ENCODE results near the gene ITGA4. TPM values are rescaled to one million over a fixed set of nuclear protein-coding genes. Genes with fewer than 3 reads are reported as not detected.

The ITGA4 gene
- total RNA-seq, 1 donor from 2014 or later, result 6.9 TPM

DNA sequence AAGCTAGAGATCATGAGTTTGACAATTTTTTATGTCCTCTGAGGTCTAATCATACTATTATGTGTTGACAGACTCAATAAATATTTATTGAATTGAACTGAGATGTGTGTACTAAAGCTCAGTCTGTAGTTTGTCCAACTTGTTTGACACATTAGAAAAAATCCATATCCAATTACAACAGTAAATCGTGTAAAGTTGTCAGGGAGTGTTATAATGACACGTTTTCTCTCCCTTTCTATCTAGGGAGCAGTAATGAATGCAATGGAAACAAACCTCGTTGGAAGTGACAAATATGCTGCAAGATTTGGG is 28.4 kb downstream of the ITGA4 start:
- DNase-seq (ENCODE audit: low spot score in 2 of 2) (no peak), FAIRE-seq (no peak)

DNA sequence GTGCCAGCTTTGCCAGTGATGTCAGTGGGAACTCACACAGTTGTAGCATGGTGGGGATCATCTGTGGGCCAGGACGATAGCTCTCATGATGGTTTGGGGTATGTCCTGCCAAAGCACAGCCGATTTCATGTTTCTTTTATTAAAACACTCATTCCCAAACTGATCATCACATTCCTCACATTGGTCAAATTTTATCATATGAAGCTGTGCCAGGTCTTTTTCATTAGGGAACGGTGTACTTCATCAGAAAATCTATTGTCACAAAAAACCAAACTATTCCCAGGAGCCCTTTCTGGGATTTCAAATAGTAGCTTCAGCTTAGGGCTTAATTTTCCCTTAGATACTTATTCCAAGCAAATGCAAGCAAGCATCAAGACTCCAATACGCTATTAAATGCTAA is 42.0 kb downstream of the ITGA4 start:
- no peak for FAIRE-seq
- no peak for DNase-seq (ENCODE audit: low spot score in 2 of 2)

DNA sequence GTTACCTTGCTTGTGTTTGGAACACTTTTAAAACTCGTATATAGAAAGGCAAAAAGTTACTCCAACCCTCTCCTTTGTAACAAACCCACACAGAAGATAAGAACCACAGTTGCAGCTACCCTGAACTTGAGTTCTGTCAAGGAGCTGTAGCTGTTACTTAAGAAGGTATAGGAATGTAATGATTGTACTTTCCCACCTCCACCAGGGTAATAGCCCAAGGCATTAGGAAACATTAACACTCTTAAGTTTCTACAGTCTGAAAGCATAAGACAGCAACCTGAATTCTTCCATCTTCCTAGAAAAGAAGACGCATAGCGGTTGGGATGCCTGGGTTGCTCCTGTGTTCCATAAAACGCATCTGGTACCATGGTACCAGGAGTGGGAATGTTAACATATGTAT is 43.0 kb downstream of the ITGA4 start:
- no peak for FAIRE-seq

DNA sequence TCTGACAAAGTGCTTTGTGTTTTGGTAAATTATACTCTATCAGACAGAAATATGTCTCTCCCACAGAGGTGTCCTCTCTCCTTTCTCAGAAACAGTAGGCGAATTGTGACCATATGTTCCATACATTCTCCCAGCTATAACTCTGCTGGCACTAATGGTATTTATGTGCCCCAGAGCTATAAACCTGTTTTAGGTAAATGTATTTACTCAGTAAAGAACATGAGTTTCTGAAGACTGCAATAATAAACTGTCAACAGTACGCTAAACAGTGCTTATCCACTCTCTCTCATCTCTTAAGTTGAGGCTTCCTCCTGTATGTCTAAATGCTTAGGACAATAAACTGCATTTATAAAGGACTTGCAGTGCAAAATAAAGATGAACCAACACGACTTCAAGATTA is 58.5 kb downstream of the ITGA4 start:
- DNase-seq (ENCODE audit: low spot score in 2 of 2) (no peak), FAIRE-seq (no peak)

More for the DNA sequence above, 43.0 kb downstream of the ITGA4 start:
- no peak for DNase-seq (ENCODE audit: low spot score in 2 of 2)

DNA sequence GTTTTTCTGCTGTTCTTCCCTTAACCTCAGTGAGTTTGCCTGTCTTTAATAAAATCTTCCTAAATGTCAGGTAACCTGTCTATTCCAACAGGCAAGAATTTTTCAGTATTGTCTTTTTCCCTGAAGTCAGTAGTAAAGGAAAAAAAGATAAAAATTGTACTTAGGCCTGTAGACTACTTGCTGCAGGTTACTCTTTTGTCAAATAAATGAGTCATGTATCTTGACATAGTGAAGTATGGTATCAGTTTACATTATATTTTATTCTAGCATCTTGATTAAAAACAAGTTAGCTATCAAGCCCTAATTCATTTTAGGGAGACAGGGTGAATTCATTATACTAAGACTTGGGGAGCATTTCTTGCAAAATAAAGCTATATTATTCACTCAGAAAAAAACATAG is 59.8 kb downstream of the ITGA4 start:
- DNase-seq (ENCODE audit: low spot score in 2 of 2), result no peak
- FAIRE-seq, result no peak

DNA sequence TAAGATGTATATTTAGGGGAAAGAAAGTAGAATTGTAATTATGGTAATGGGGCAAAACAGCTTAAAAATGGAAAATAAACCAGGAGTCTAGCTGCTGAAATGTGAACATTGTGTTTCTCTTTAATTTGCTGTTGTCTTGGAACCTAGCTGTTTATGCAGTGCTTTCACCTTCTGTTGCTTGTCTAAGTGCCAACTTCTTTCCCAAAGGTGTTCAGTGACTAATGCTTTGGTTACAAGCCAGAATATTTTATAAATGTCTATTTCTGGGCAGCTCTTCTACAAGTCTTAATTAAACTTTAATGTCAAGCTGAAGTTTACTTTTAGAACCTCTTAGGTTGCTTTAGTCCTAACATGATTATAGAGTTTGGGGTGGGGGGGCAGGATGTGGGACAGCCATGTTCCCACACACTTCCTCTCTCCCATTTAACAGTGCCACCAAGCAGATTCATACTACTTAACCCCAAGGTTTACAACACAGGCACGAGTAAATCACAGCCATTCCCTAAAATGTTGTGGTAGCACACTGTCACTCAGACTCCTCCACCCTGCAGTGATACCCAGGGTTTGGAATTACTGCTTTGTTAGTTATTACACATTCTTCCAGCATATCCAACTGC is 60.6 kb downstream of the ITGA4 start:
- DNase-seq (ENCODE audit: low spot score in 2 of 2), result no peak
- FAIRE-seq, result no peak

DNA sequence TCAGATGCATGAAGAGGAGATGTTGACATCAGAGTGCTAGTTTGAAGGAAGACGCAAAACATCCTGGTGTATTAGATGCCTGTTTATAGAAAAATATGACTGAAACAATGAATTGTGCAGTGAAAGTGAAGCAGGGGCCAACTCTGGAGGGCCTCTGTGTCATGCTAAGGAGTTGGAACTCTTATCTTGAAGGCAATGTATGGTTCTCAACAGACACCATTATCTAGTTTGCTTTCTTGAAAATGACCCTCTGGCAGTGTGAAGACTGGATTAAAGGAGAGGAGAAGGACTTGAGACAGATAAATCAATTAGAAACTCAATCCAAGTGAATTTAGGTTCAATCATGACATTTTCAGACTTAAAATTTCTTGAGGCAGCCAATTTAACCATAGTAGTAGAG is 63.1 kb downstream of the ITGA4 start:
- DNase-seq (ENCODE audit: low spot score in 2 of 2) (no peak), FAIRE-seq (no peak)

DNA sequence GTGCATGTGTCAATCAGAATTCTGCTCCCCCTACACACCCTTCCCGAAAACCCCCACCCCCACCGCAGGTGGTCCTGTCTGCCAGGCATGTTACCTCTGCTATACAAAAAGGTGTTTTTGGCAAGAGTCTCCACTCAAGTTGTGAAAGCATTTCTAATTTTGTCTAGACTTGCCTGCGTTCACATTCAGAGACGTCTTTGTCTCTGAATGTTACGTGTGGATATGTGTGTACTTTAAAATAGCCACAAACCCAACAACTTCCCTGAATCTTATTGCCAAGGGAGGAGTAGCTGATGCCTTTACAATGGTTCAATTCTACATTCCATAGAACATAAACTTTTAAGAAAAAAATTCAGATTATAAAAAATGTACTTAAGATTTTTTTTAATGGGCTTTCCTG is 66.6 kb downstream of the ITGA4 start:
- DNase-seq (ENCODE audit: low spot score in 2 of 2) (no peak), FAIRE-seq (no peak)

DNA sequence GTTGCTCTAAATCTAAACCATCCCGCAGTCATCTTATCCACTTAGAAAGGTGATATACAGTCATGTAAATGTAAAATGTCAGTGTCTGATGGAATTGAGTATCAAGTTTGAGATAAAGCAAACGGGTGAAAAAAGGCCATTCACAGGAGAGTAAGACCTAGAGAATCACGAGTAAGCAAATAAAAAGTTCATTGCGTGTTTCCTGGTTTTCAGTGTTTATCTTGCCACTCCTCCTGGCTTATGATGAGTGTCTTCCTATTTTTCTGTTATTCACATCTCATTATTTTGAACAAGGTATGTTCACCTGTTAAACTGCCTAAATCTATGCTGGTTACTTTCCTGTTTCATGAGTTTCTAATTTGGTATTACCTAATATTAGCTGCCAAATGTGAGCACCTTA is 68.8 kb downstream of the ITGA4 start:
- FAIRE-seq (no peak), DNase-seq (ENCODE audit: low spot score in 2 of 2) (no peak)

DNA sequence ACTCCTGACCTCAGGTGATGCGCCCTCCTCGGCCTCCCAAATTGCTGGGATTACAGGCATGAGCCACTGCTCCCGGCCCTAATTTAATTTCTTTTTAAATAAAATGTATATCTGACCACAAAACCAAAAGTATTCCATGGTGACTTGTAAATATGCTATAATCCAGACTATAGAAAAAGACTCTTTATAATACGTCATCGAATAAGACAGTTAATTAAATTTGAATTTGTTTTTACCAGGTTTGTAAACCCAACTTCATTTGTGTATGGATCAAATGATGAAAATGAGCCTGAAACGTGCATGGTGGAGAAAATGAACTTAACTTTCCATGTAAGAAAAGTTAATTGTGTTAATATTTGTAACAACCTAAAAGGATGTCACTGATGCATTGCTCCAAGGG is 69.9 kb downstream of the ITGA4 start:
- DNase-seq (ENCODE audit: low spot score in 2 of 2) (no peak), FAIRE-seq (no peak)

DNA sequence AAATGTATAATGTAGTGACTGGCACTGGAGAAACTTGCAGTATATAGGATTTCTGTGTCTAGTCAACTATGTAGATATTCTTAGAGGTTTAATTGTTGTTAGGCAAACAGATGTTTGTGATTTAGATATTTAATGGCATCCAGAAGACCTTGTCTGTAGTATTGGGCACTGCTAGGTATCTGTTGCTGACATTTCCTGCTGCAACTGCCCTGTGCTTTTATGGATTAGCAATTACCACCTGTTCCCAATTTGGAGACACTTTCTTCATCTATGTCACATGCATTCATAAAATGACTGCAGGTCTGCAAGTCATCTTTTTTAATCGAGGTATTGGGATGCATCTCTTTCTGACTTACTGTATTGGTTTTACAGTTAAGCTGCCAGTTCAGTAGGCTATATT is 71.3 kb downstream of the ITGA4 start:
- DNase-seq (ENCODE audit: low spot score in 2 of 2) (no peak), FAIRE-seq (no peak)

DNA sequence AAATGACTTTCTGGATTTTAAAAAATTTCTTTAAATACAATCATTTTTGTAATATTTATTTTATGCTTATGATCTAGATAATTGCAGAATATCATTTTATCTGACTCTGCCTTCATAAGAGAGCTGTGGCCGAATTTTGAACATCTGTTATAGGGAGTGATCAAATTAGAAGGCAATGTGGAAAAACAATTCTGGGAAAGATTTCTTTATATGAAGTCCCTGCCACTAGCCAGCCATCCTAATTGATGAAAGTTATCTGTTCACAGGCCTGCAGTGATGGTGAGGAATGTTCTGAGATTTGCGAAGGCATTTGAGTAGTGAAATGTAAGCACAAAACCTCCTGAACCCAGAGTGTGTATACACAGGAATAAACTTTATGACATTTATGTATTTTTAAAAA is 79.5 kb downstream of the ITGA4 start:
- FAIRE-seq (no peak), DNase-seq (ENCODE audit: low spot score in 2 of 2) (no peak)

DNA sequence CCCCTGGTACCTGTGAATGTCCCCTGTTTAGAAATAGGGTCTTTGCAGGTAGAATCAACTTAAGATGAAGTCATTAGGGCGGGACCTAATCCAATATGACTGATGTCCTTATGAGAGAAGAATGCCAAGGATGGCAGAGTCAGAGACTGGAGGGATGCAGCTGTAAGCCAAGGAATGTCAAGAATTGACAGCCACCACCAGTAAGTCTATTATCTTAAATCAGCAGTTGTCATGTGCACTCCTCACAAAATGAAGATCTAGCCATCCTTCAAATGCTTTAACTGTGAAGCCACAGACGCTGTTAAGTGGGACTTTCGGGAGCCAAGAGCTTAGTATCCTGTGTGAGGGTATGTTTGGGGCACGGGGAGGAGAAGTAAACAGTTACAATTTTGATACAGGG is 83.2 kb downstream of the ITGA4 start:
- DNase-seq (ENCODE audit: low spot score in 2 of 2) (no peak), FAIRE-seq (no peak)

DNA sequence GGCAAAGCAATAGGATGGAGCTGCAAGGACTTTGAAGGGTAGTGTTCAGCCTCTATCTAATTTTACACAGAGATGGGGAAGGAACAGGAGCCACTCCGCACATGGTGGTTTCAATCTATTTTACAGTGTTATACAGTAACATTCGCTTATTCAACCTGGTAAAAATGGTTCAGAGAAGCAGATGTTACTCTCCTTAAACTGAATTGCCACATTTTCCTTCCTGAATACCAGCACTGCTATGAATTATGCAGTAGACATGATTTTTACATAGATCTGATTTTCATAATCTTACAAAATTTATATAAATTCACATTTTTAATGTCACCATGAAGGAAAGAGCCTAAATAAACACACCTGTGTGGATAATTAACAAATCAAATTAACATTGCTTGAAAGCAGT is 85.0 kb downstream of the ITGA4 start:
- DNase-seq (ENCODE audit: low spot score in 2 of 2) (no peak), FAIRE-seq (no peak)

DNA sequence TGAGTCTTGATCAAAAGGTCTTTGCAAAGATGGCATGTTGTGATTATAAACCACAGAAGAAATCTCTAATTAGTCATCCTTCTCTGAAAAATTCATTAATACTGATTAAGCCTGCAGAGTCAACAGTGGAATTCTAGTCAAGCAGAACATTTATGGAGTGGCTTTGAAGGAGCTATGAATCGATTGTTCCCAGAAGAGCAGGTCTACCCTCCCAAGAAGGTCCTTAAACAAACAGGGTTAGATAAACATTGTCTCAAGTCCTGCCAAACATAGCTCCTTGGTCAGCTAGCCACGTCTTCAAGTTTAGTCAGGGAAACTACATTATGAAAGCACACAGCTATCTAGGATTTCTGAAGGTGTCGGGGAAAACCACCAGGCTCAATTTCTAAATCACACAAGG is 88.9 kb downstream of the ITGA4 start:
- FAIRE-seq (no peak), DNase-seq (ENCODE audit: low spot score in 2 of 2) (no peak)

DNA sequence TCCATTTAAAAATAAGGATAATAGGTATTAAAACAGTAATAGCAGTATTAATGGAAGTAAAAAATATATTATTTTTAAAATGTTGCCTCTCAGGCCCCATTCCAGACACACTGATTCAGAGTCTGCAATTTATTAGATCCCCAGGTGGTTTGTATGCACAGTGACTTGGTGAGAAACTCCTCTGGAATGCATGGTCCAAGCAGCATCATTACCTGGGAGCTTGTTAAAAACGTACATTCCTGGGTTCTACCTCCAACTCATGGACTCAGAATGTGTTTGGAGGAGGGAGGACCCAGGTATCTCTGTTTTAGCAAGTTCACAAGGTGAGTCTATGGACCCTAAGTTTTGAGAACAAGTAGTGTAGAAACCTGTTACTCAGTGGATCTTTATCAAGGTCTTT is 95.6 kb downstream of the ITGA4 start:
- FAIRE-seq, result no peak

DNA sequence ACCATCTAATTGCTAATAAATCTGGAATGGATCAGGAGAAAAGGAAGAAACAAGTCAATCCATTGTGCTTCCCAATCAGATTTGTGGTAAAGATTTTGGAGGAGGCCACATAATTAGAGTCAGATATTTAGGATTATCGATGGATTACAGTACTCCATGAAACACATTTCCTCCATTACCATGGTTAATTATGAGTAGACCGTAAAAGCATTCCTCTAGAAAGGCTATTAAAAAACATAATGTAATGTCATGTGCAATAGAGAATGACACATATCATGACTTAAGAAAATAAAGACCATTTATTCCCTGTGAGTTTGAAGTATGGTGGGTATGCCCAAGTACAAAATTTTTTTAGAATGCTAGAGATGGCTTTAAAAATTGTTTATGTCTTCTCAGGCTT is 96.1 kb downstream of the ITGA4 start:
- DNase-seq (ENCODE audit: low spot score in 2 of 2) (no peak), FAIRE-seq (no peak)

More for the DNA sequence above, 95.6 kb downstream of the ITGA4 start:
- DNase-seq (ENCODE audit: low spot score in 2 of 2), result no peak

DNA sequence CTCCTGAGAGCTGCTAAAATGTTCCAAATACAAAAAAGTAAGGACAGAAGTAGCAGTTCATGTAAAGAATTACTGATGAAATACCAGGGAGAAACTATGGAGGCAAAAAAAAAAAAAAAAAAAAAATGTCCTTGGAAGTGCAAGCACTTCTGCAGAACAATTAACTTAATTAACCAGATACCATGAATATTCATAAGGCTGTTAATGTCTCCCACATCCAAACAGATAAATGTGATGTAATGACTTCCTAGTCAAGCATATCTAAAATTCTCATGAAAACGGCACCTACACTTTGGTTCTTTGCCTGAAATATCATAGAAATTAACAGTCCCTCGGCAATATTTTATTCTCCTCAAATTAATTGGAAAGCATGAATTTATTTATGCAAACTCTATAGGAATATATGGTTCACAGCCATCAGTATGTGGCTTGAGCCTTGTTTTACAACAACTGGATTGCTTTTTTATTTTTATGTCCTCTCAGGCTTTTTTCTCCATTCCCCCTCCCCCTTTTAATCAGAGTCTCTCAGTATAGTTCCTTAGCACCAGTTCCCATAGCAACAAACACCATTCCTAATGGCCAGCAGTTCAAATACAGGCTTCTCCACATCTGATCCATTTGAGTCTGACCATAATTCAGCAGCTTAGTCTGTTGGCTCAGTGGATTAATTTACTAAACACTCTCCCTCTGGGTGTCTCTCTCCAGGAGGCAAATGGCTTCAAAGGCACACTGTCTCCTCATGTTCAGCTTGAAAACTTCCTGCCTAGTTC is 97.1 kb downstream of the ITGA4 start:
- no peak for DNase-seq (ENCODE audit: low spot score in 2 of 2)

DNA sequence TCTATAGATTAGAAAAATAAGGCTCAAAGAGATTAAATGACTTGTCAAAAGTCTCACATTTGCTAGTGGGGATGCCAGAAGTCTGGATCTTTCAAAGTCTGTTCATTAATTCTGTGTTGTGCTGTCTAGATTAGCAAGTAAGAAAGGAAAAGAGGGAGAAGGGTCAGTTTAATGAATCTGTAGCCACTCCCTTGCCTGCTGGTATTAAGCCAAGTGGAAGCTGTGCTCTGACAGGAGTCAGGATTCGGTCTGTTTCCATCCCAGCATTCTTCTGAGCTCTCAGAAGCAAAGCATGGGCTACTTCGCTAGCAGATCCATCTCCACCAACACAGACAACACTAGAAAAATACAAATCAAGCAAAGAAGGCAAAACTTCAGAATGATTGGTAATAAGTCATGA is 101.2 kb downstream of the ITGA4 start:
- FAIRE-seq, result no peak
- DNase-seq (ENCODE audit: low spot score in 2 of 2), result no peak

More for the DNA sequence above, 97.1 kb downstream of the ITGA4 start:
- no peak for FAIRE-seq

DNA sequence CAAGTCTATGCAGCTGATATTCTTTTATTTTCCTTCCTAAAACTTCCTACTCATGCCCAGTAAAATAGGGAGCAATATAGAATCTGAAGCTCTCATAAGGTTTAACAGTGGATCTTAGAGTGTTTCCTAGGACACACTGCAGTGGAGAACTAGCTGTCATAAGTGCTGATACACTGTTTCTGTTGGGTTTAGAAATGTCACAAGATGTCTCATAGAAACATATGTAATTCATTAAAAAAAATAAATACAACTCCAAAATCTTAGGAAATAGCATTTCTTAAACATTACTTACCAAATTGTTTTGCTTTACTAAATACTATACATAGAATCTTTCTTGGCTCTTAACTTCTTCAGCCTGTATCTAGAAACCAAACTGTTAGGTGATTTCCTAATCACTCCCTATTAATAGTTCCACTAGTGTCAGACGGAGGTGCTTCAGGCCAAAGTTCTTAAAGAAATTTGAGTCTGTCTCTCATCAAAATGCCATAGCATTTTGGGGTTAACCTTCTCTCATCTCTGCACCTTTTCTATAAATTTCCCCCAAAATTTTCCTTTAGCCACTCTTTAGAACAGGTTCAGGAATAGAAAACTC is 106.0 kb downstream of the ITGA4 start:
- DNase-seq (ENCODE audit: low spot score in 2 of 2), result no peak
- no peak for FAIRE-seq

DNA sequence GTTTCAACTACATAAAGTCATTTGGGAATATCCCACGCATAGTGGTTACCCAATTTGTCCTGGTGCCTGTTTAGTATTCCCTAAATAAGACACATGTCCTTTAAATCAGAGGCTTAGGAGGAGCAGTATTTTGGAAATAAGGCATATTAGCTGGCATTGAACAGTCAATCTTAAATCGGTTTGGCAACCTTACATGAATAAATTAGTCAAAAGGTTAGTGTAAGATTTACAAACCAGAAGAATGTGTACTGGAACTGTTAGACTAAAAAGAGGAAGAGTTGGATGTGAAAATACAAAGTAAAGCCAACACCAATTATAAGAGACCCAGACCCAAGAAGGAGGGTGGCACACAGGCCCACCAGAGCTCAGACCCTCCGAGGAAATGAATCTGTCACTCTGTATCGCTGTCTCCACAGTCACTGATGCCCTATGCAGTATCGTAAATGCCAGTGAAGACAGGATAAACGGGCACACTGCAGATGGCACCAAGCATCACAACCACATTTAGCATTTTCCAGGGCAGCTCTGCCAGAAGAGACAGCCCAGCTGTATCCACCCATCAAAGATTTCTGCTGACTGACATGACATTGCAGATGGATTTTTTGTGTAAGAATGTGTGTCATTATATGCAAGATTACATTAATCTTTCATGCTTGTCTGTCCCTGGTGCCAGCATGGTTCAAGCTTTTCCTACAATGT is 109.3 kb downstream of the ITGA4 start:
- DNase-seq (ENCODE audit: low spot score in 2 of 2), result no peak
- FAIRE-seq, result no peak

DNA sequence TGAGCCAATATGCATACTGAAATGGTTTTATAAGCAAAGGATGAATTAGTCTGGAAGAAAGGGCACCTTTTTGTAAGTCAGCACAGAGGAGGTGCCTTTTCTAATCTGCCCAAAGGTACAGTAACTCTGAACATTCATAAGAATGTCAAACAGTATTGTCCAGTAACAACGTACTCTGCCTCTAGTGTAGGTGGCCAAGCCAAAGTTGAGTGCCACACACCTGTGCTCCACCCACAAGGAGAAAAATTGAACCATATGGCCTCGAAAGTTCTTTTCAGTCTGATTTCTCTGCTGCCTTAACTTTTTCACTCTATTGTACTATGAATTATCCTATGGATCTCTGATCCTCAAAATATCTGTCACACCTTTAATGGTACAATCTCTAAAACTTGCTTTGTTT is 112.9 kb downstream of the ITGA4 start:
- FAIRE-seq (no peak), DNase-seq (ENCODE audit: low spot score in 2 of 2) (no peak)
